ENCODE data around the gene KLK7.

KLK7 gene

DNA sequence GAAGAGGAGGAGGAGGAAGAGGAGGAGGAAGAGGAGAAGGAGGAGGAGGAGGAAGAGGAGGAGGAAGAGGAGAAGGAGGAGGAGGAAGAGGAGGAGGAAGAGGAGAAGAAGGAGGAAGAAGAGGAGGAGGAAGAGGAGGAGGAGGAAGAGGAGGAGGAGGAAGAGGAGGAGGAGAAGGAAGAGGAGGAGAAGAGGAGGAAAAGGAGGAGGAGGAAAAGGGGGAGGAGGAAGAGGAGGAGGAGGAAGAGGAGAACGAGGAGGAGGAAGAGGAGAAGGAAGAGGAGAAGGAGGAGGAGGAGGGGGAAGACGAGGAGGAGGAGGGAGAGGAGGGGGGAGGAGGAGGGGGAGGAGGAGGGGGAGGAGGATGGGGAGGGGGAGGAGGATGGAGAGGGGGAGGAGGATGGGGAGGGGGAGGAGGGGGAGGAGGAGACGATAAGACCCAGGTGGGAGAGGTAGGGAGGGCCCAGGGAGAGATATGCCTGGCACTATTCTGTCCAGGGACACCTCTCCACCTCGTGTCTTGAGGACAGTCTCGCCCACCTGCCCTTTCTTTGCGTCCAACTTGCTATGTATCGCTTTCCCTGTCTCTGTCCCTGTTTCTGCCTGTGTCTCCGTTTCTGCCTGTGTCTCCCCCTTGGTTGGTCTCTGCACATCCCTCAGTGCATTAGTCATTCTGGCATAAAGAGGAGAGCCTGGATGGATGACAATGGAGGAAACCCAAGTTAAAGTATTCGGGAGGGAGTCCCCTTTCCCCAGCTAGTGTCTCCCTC, 23.8 kb downstream of the KLK7 start:
- Histone ChIP-seq H3K4me2 (ENCODE audit: low read depth, low read length) (no peak overlapping the region), H3K79me2 (ENCODE audit: low read length) (no peaks in the 10 kb centered on the region), H4K20me1 (ENCODE audit: insufficient read depth, low read length) (no peaks in the 10 kb centered on the region), H3F3A (ENCODE audit: insufficient read depth, low read length) (no peaks in the 10 kb centered on the region), H3K4me3 (ENCODE audit: low read length) (no peak overlapping the region), H3K9me2 (replicated peaks; ENCODE audit: insufficient read depth, low read length) (no peaks in the 10 kb centered on the region), H3K4me1 (ENCODE audit: low read length) (no peaks in the 10 kb centered on the region), H3K36me3 (replicated peaks; ENCODE audit: insufficient read depth, low read length) (no peaks in the 10 kb centered on the region), H3K27me3 (replicated peaks; ENCODE audit: insufficient read depth, low read length) (peaks cover 31% of the 10 kb centered on the region), H3K9ac (ENCODE audit: low read length) (no peak overlapping the region), H2AFZ (ENCODE audit: low read length) (no peak overlapping the region), H3K9me3 (replicated peaks; ENCODE audit: insufficient read depth, low read length) (no peaks in the 10 kb centered on the region), H3K27ac (ENCODE audit: low read length) (no peak overlapping the region)
- DNase-seq: no peak
- TF ChIP-seq EZH2phosphoT487 (IDR thresholded peaks at IDR 0.05; ENCODE audit: low read length) (no peak), EZH2 (optimal IDR thresholded peaks at IDR 0.05; ENCODE audit: low read depth, low read length) (no peak)
- TF ChIP-seq, protein P1, sequence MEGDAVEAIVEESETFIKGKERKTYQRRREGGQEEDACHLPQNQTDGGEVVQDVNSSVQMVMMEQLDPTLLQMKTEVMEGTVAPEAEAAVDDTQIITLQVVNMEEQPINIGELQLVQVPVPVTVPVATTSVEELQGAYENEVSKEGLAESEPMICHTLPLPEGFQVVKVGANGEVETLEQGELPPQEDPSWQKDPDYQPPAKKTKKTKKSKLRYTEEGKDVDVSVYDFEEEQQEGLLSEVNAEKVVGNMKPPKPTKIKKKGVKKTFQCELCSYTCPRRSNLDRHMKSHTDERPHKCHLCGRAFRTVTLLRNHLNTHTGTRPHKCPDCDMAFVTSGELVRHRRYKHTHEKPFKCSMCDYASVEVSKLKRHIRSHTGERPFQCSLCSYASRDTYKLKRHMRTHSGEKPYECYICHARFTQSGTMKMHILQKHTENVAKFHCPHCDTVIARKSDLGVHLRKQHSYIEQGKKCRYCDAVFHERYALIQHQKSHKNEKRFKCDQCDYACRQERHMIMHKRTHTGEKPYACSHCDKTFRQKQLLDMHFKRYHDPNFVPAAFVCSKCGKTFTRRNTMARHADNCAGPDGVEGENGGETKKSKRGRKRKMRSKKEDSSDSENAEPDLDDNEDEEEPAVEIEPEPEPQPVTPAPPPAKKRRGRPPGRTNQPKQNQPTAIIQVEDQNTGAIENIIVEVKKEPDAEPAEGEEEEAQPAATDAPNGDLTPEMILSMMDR (IDR thresholded peaks at IDR 0.05; ENCODE audit: low read length): no peak

DNA sequence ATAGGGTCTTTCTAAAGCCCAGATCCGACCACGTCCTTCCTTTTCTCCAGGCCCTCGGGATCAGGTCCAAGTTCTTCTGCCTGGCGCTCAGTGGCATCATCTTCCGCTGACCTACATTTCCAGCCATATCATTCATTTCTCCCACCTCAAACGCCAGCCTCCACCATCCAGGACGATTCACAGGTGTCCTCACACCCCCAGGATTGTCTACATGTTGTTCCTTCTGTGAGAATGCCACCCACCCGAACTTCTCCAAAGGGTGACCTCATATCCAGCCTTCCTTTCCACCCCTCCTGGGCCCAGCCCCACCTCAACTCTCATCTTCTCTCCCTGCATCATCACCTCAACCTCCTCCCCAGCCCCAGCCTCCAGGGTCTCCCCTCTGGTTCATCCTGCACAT, 26.1 kb downstream of the KLK7 start:
- Histone ChIP-seq H3K79me2 (ENCODE audit: low read length) (no peaks in the 10 kb centered on the region), H3K9me3 (replicated peaks; ENCODE audit: insufficient read depth, low read length) (no peaks in the 10 kb centered on the region), H2AFZ (ENCODE audit: low read length) (no peak overlapping the region), H3K27ac (ENCODE audit: low read length) (no peak overlapping the region), H3K9me2 (replicated peaks; ENCODE audit: insufficient read depth, low read length) (no peaks in the 10 kb centered on the region), H3K36me3 (replicated peaks; ENCODE audit: insufficient read depth, low read length) (no peaks in the 10 kb centered on the region), H3K9ac (ENCODE audit: low read length) (no peak overlapping the region), H3K4me1 (ENCODE audit: low read length) (no peaks in the 10 kb centered on the region), H3K4me2 (ENCODE audit: low read depth, low read length) (no peak overlapping the region), H4K20me1 (ENCODE audit: insufficient read depth, low read length) (no peaks in the 10 kb centered on the region), H3F3A (ENCODE audit: insufficient read depth, low read length) (no peaks in the 10 kb centered on the region), H3K4me3 (ENCODE audit: low read length) (no peak overlapping the region), H3K27me3 (replicated peaks; ENCODE audit: insufficient read depth, low read length) (peaks cover 32% of the 10 kb centered on the region)
- DNase-seq: no peak
- TF ChIP-seq, protein P1 (IDR thresholded peaks at IDR 0.05; ENCODE audit: low read length): no peak
- no peak for TF ChIP-seq EZH2phosphoT487 (IDR thresholded peaks at IDR 0.05; ENCODE audit: low read length)
- TF ChIP-seq EZH2 (optimal IDR thresholded peaks at IDR 0.05; ENCODE audit: low read depth, low read length): no peak

- Histone ChIP-seq H4K20me1 (ENCODE audit: insufficient read depth, low read length) (no peaks in the 10 kb centered on the region), H3K4me1 (ENCODE audit: low read length) (no peaks in the 10 kb centered on the region), H2AFZ (ENCODE audit: low read length) (no peak within 1 kb of the TSS), H3F3A (ENCODE audit: insufficient read depth, low read length) (no peaks in the 10 kb centered on the region), H3K36me3 (replicated peaks; ENCODE audit: insufficient read depth, low read length) (no peaks in the 10 kb centered on the region), H3K9me2 (replicated peaks; ENCODE audit: insufficient read depth, low read length) (no peaks in the 10 kb centered on the region), H3K4me2 (ENCODE audit: low read depth, low read length) (no peak within 1 kb of the TSS), H3K79me2 (ENCODE audit: low read length) (no peaks in the 10 kb centered on the region), H3K27me3 (replicated peaks; ENCODE audit: insufficient read depth, low read length) (peaks cover 35% of the 10 kb centered on the region), H3K9me3 (replicated peaks; ENCODE audit: insufficient read depth, low read length) (no peaks in the 10 kb centered on the region), H3K4me3 (ENCODE audit: low read length) (no peak within 1 kb of the TSS), H3K9ac (ENCODE audit: low read length) (no peak within 1 kb of the TSS), H3K27ac (ENCODE audit: low read length) (no peak within 1 kb of the TSS)
- no peak for DNase-seq
- TF ChIP-seq EZH2phosphoT487 (IDR thresholded peaks at IDR 0.05; ENCODE audit: low read length) (no peak), EZH2 (optimal IDR thresholded peaks at IDR 0.05; ENCODE audit: low read depth, low read length) (no peak)
- TF ChIP-seq, protein P1 (IDR thresholded peaks at IDR 0.05; ENCODE audit: low read length): no peak
Measured at GRCh38 chr19:50952910-50953309, 30.8 kb downstream of the KLK7 start, which contains the start of gene KLK5. TSS of gene KLK5 (minus strand) at chr19:50953038. CDS start at chr19:50952657, 381 bp downstream.
